Breast epithelium (tissue), 4 donors: ENCODE measurements around the gene SEMA3G. TPM values are rescaled to one million over a fixed set of nuclear protein-coding genes. Genes with fewer than 3 reads are reported as not detected.

ENCODE experiments used
- DNase-seq, 2 donors: peaks; one replicate each; pipeline ENCODE4 v3.0.0-alpha.2; 2019; ENCODE audit warnings: low spot score in 2 of 2
- H3K27ac ChIP-seq, 2 donors: fragments of 200-600 bp; sonication (generic) in 1 of 2; one replicate each; pipeline ENCODE4 v1.5.1; 2016 to 2019; ENCODE audit warnings: mild to moderate bottlenecking in 1 of 2
- H3K27me3 ChIP-seq, 2 donors: fragments of 200-600 bp; sonication (generic) in 1 of 2; one replicate each; pipeline versions ENCODE4 v1.5.1 to v1.6.0; 2017 to 2019; ENCODE audit warnings: control low read depth in 1 of 2, mild to moderate bottlenecking in 1 of 2
- H3K36me3 ChIP-seq: fragments of 200-600 bp; one replicate; pipeline ENCODE4 v1.5.1; 2019
- H3K4me1 ChIP-seq, 2 donors: fragments of 200-600 bp; sonication (generic); one replicate each; pipeline ENCODE4 v1.5.1; 2016 to 2019; ENCODE audit warnings: control low read depth in 1 of 2
- H3K4me3 ChIP-seq, 3 donors: fragments of 200-600 bp; sonication (generic); 1 replicate in 2 of 3; 2 replicates in 1 of 3; pipeline ENCODE4 v1.5.1; 2016 to 2019; ENCODE audit warnings: mild to moderate bottlenecking in 3 of 3, moderate library complexity in 2 of 3
- H3K9me3 ChIP-seq, 2 donors: fragments of 200-600 bp; sonication (generic) in 1 of 2; one replicate each; pipeline ENCODE4 v1.5.1; 2016 to 2019; ENCODE audit warnings: control low read depth in 1 of 2
- POLR2A ChIP-seq: fragments of 450-650 bp; IDR thresholded peaks from one replicate; pipeline ENCODE4 v1.6.1; 2016; ENCODE audit warnings: antibody characterized with exemption, mild to moderate bottlenecking, moderate library complexity
- POLR2AphosphoS5 ChIP-seq, 3 donors: sonication (generic); formaldehyde crosslinking; IDR thresholded peaks; one replicate each; pipeline ENCODE4 v1.6.1; 2017; ENCODE audit warnings: antibody characterized with exemption in 3 of 3
- intact Hi-C: fragments of 100-400 bp; cut with DNase I; formaldehyde crosslinking; loops from one replicate; pipeline ENCODE4 v1.15.1; 2023; ENCODE audit warnings: low total_unique reads
- total RNA-seq, 3 donors: library from RNA; depleted of rRNA; stranded (reverse); fragments of >200 nt; gene quantifications; one replicate each; pipeline ENCODE4 v1.1.0, GENCODE V29; 2016
- TF ChIP-seq, protein P1 (sequence below), 3 donors: fragments of 450-650 bp; IDR thresholded peaks; one replicate each; pipeline ENCODE4 v1.5.1; 2016 to 2017; ENCODE audit warnings: antibody characterized with exemption in 3 of 3, mild to moderate bottlenecking in 3 of 3, moderate library complexity in 3 of 3

Gene SEMA3G
- total RNA-seq, 3 donors from 2014 or later = 12.3 to 255 (median 70.1) TPM

DNA sequence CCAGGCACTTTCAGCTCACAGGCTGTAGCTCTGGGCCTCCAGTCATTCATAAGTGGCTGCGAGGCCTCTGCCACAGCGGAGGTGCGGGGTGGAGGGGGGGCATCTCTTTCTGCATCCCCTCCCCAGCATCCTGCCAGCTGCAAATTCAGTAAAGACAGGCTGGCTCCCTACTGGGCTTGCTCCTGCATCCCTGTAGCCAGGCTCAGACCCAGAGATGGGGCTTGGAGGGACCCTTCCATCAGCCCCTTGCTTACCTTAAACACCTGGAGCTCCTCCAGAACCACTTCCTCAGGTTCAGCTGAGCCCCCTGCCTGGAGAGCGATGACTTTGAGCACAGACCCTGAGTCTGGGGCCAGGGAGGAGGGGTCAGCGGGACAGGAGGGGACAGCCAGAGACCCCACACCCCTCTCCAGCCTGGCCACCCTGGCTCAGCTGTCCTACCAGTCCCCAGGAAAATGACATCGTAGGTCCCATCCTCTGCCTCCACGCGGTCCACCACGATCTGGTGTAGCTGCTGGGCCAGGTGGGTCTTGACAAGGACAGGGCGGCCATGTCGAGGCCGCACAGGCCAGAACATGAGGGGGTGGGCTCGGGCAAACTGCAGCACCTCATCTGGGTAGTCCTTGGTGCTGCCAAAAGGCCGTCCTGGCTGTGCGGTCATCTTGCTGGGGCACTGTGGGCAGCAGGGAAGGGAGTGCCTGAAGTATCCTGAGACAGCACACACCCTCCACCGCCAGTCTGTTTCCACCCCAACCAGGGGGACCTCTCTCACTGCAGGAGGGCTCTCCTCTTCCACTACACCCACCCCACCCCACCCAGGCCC is 5.3 kb downstream of the SEMA3G start:
- Histone ChIP-seq H3K36me3 (no peaks in the 10 kb centered on the region), H3K9me3 (no peaks in the 10 kb centered on the region), H3K27me3 (no peaks in the 10 kb centered on the region), H3K4me1 (peaks cover 0 to 5% of the 10 kb centered on the region in 2 donors), H3K27ac (peak overlapping the region in 1 of 2 donors; percentile 85), H3K4me3 (no peak overlapping the region)
- intact Hi-C loops = no loop called here
- TF ChIP-seq, protein P1, sequence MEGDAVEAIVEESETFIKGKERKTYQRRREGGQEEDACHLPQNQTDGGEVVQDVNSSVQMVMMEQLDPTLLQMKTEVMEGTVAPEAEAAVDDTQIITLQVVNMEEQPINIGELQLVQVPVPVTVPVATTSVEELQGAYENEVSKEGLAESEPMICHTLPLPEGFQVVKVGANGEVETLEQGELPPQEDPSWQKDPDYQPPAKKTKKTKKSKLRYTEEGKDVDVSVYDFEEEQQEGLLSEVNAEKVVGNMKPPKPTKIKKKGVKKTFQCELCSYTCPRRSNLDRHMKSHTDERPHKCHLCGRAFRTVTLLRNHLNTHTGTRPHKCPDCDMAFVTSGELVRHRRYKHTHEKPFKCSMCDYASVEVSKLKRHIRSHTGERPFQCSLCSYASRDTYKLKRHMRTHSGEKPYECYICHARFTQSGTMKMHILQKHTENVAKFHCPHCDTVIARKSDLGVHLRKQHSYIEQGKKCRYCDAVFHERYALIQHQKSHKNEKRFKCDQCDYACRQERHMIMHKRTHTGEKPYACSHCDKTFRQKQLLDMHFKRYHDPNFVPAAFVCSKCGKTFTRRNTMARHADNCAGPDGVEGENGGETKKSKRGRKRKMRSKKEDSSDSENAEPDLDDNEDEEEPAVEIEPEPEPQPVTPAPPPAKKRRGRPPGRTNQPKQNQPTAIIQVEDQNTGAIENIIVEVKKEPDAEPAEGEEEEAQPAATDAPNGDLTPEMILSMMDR (IDR thresholded peaks at IDR 0.05) = no peak
- TF ChIP-seq POLR2AphosphoS5 (IDR thresholded peaks at IDR 0.05) = no peak
- TF ChIP-seq POLR2A = no peak
- DNase-seq = peak in 1 of 2 donors; percentile 44

DNA sequence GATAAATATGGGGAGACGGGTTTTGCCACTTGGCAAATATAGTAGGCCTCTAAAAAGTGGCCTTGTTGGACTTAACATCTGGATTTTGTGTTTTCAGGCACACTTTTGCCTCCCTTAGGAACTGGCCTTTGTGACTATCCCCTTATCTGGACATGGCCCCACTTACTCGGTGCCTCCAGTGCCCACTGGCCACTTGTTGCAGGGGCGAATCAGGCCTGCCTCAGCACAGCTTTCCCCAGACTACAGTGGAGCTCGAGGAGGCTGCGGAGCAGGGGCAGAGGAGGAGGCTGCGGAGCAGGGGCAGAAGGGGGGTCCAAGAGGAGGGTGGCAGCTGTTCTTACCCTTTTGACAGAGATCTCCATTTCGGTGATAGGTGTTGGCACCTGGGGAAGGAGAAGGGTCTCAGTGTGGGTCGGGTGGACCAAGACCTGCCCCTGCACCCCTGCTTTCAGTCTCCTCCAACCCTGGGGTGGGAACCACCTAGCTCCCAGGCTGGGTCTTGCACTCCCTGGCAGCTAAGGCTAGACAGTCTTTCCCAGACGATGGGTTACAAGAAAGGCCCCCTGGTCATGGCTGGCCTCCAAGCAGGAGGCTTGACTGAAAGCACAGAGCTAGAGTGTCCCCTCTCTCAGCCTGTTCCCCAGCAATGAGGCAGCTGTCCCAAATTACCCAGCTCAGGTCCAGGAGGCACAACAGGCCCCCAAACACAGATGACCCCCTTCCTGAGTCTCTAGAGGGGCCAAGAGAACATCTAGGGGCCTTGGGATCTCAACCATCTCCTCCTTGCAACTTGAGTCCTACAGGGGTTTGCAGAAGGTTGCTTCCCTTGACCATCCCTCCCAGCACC is 6.1 kb downstream of the SEMA3G start:
- Histone ChIP-seq H3K9me3 (no peaks in the 10 kb centered on the region), H3K36me3 (no peaks in the 10 kb centered on the region), H3K27me3 (no peaks in the 10 kb centered on the region), H3K27ac (peak overlapping the region; percentile 38 to 85), H3K4me1 (peaks cover 4 to 5% of the 10 kb centered on the region in 2 donors), H3K4me3 (no peak overlapping the region)
- intact Hi-C loops = no loop called here
- DNase-seq = peak in 1 of 2 donors; percentile 30
- TF ChIP-seq POLR2A (no peak), POLR2AphosphoS5 (IDR thresholded peaks at IDR 0.05) (no peak)
- TF ChIP-seq, protein P1 (IDR thresholded peaks at IDR 0.05) = no peak

- no peaks in the 10 kb centered on the region for H3K27me3 ChIP-seq
- intact Hi-C loops = no loop called here
- DNase-seq = no peak
- TF ChIP-seq, protein P1 (IDR thresholded peaks at IDR 0.05) = no peak
- TF ChIP-seq POLR2AphosphoS5 (IDR thresholded peaks at IDR 0.05) = no peak
- no peak for TF ChIP-seq POLR2A
- no peaks in the 10 kb centered on the region for H3K36me3 ChIP-seq
- H3K4me3 ChIP-seq = peak overlapping the region in 1 of 3 donors; percentile 44
- peak overlapping the region; percentile 38 to 85 for H3K27ac ChIP-seq
- no peaks in the 10 kb centered on the region for H3K9me3 ChIP-seq
- peaks cover 9 to 10% of the 10 kb centered on the region in 2 donors for H3K4me1 ChIP-seq
Observed at GRCh38 chr3:52438104-52438376, 6.9 kb downstream of the SEMA3G start.

GRCh38 chr3:52437326-52438103 is 7.4 kb downstream of the SEMA3G start:
- Histone ChIP-seq H3K36me3 (no peaks in the 10 kb centered on the region), H3K27me3 (no peaks in the 10 kb centered on the region), H3K27ac (peak overlapping the region; percentile 38 to 85), H3K4me1 (peaks cover 9 to 15% of the 10 kb centered on the region in 2 donors), H3K4me3 (peak overlapping the region in 1 of 3 donors; percentile 44), H3K9me3 (no peaks in the 10 kb centered on the region)
- TF ChIP-seq POLR2A (no peak), POLR2AphosphoS5 (IDR thresholded peaks at IDR 0.05) (no peak)
- TF ChIP-seq, protein P1 (IDR thresholded peaks at IDR 0.05) = no peak
- DNase-seq = peak; percentile 70 to 81
- intact Hi-C loops = no loop called here
